IMR-90 (cell line): ENCODE data around the gene RPL35. TPM values are rescaled to one million over a fixed set of nuclear protein-coding genes. Genes with fewer than 3 reads are reported as not detected.

Experiments used
- ATAC-seq: fragments of 200-7000 bp; cut with Tn5 transposase; 2 replicates; pipeline ENCODE4 v1.9.1; 2020; ENCODE audit warnings: low read depth, mild to moderate bottlenecking, moderate library complexity
- BruUV-seq: library from RNA; stranded (reverse); fragments of 400-500 nt; replicated peaks from 2 replicates; lab custom pipeline; 2021; lab: Mats Ljungman, UMichigan
- CTCF ChIA-PET: fragments of 300-600 bp; formaldehyde crosslinking; extraction: SDS; loops from one replicate; lab custom pipeline; 2021; ENCODE audit warnings: antibody characterized with exemption; lab: Yijun Ruan, JAX
- POLR2A ChIA-PET: fragments of 300-600 bp; sonication (Branson Sonifier 250); formaldehyde crosslinking; loops from one replicate; lab custom pipeline; 2022; ENCODE audit warnings: antibody characterized with exemption; ENCODE audit not compliant: unreplicated experiment; lab: Charles Lee
- DNase-seq: peaks from one replicate; pipeline ENCODE4 v3.0.0; 2013
- H2AFZ ChIP-seq: replicated peaks from 2 replicates; pipeline ENCODE3; 2013; ENCODE audit warnings: low read length, mild to moderate bottlenecking; ENCODE audit not compliant: poor library complexity
- H2AK5ac ChIP-seq: 2 replicates; pipeline ENCODE4 v1.6.1; 2013; ENCODE audit warnings: low read depth, low read length, inconsistent platforms
- H2AK9ac ChIP-seq: replicated peaks from 2 replicates; pipeline ENCODE3; 2013; ENCODE audit warnings: mild to moderate bottlenecking, low read depth, low read length, moderate library complexity; ENCODE audit not compliant: poor library complexity
- H2BK120ac ChIP-seq: 2 replicates; pipeline ENCODE4 v1.6.1; 2013; ENCODE audit warnings: low read depth, low read length, inconsistent platforms
- H2BK15ac ChIP-seq: 3 replicates; pipeline ENCODE4 v1.6.1; 2013; ENCODE audit warnings: low read depth, low read length, inconsistent platforms
- H2BK20ac ChIP-seq: 2 replicates; pipeline ENCODE4 v1.6.1; 2013; ENCODE audit warnings: low read depth, mild to moderate bottlenecking, inconsistent platforms, low read length, moderate library complexity
- H2BK5ac ChIP-seq: 2 replicates; pipeline ENCODE4 v1.6.1; 2013; ENCODE audit warnings: mild to moderate bottlenecking, low read depth, low read length, inconsistent platforms; ENCODE audit not compliant: poor library complexity, severe bottlenecking
- H3K14ac ChIP-seq: replicated peaks from 2 replicates; pipeline ENCODE4 v1.6.1; 2013; ENCODE audit warnings: low read depth, low read length, inconsistent platforms
- H3K18ac ChIP-seq: 2 replicates; pipeline ENCODE4 v1.6.1; 2013; ENCODE audit warnings: low read depth, low read length, control low read depth
- H3K23ac ChIP-seq: 2 replicates; pipeline ENCODE4 v1.6.1; 2013; ENCODE audit warnings: low read depth, low read length, inconsistent platforms
- H3K27ac ChIP-seq: 2 replicates; pipeline ENCODE4 v1.5.1; 2013; ENCODE audit warnings: mild to moderate bottlenecking, control low read depth, low read length; ENCODE audit not compliant: insufficient read depth
- H3K27me3 ChIP-seq: 2 replicates; pipeline ENCODE4 v1.6.1; 2013; ENCODE audit warnings: low read length; ENCODE audit not compliant: control insufficient read depth, insufficient read depth
- H3K36me3 ChIP-seq: 2 replicates; pipeline ENCODE4 v1.6.1; 2013; ENCODE audit warnings: low read length, mixed read lengths; ENCODE audit not compliant: control insufficient read depth, insufficient read depth
- H3K4ac ChIP-seq: 2 replicates; pipeline ENCODE4 v1.6.1; 2013; ENCODE audit warnings: low read depth, low read length, inconsistent platforms
- H3K4me1 ChIP-seq: 2 replicates; pipeline ENCODE4 v1.6.1; 2013; ENCODE audit warnings: low read length, mixed read lengths; ENCODE audit not compliant: control insufficient read depth, insufficient read depth
- H3K4me2 ChIP-seq: 2 replicates; pipeline ENCODE4 v1.6.1; 2013; ENCODE audit warnings: low read depth, mild to moderate bottlenecking, control low read depth, low read length, moderate library complexity
- H3K4me3 ChIP-seq: 2 replicates; pipeline ENCODE4 v1.5.1; 2013; ENCODE audit warnings: low read depth, mild to moderate bottlenecking, control low read depth, low read length, moderate library complexity; ENCODE audit not compliant: insufficient read depth
- H3K56ac ChIP-seq: 2 replicates; pipeline ENCODE4 v1.6.1; 2013; ENCODE audit warnings: low read length, inconsistent platforms; ENCODE audit not compliant: insufficient read depth; ENCODE audit errors: extremely low read depth
- H3K79me1 ChIP-seq, 2 experiments: 2 replicates each; pipeline ENCODE4 v1.6.1; 2013; ENCODE audit warnings: low read length in 2 of 2, inconsistent platforms in 1 of 2, low read depth in 1 of 2
- H3K9ac ChIP-seq: 2 replicates; pipeline ENCODE4 v1.6.1; 2013; ENCODE audit warnings: low read depth, low read length, control low read depth
- H3K9me1 ChIP-seq: 2 replicates; pipeline ENCODE4 v1.6.1; 2013; ENCODE audit warnings: low read length, inconsistent platforms; ENCODE audit not compliant: insufficient read depth
- H3K9me3 ChIP-seq: 2 replicates; pipeline ENCODE4 v1.6.1; 2013; ENCODE audit warnings: low read length; ENCODE audit not compliant: control insufficient read depth, insufficient read depth
- H4K20me1 ChIP-seq: 2 replicates; pipeline ENCODE4 v1.6.1; 2013; ENCODE audit warnings: low read length, inconsistent platforms; ENCODE audit not compliant: insufficient read depth
- H4K5ac ChIP-seq: 2 replicates; pipeline ENCODE4 v1.6.1; 2013; ENCODE audit warnings: mild to moderate bottlenecking, low read depth, low read length, control low read depth
- H4K8ac ChIP-seq, 2 experiments: 2 replicates each; pipeline ENCODE4 v1.6.1; 2013; ENCODE audit warnings: low read depth in 2 of 2, low read length in 2 of 2, control low read depth in 1 of 2, inconsistent platforms in 1 of 2
- H4K91ac ChIP-seq: 2 replicates; pipeline ENCODE4 v1.6.1; 2013; ENCODE audit warnings: low read depth, low read length, inconsistent platforms; ENCODE audit not compliant: insufficient read depth
- BHLHE40 ChIP-seq: fragments of 150-350 bp; IDR thresholded peaks from 2 replicates; pipeline ENCODE4 v1.6.1; 2016; ENCODE audit warnings: mild to moderate bottlenecking, low read depth, low read length
- CEBPB ChIP-seq: IDR thresholded peaks from 2 replicates; pipeline ENCODE4 v1.6.1; 2012; ENCODE audit warnings: low read depth, low read length, improper control_type of control experiment
- CHD1 ChIP-seq: IDR thresholded peaks from 2 replicates; pipeline ENCODE4 v1.6.1; 2012; ENCODE audit warnings: low read depth, low read length, improper control_type of control experiment
- CTCF ChIP-seq: conservative IDR thresholded peaks from 2 replicates; pipeline ENCODE4 v1.5.1; 2012; ENCODE audit warnings: mild to moderate bottlenecking, low read depth, low read length, improper control_type of control experiment
- ELK1 ChIP-seq: fragments of 150-350 bp; IDR thresholded peaks from 2 replicates; pipeline ENCODE4 v1.6.1; 2016; ENCODE audit warnings: low read depth, mild to moderate bottlenecking, low read length, moderate library complexity, borderline replicate concordance
- FOS ChIP-seq: fragments of 150-350 bp; IDR thresholded peaks from 2 replicates; pipeline ENCODE4 v1.6.1; 2016; ENCODE audit warnings: low read depth, low read length
- MAFK ChIP-seq: IDR thresholded peaks from 2 replicates; pipeline ENCODE4 v1.6.1; 2012; ENCODE audit warnings: low read depth, low read length, improper control_type of control experiment
- MAZ ChIP-seq: IDR thresholded peaks from 2 replicates; pipeline ENCODE4 v1.6.1; 2012; ENCODE audit warnings: low read depth, mild to moderate bottlenecking, low read length, improper control_type of control experiment, moderate library complexity, borderline replicate concordance
- MXI1 ChIP-seq: IDR thresholded peaks from 2 replicates; pipeline ENCODE4 v1.6.1; 2012; ENCODE audit warnings: low read depth, mild to moderate bottlenecking, low read length, moderate library complexity, borderline replicate concordance
- NFE2L2 ChIP-seq: fragments of 150-350 bp; IDR thresholded peaks from 2 replicates; pipeline ENCODE4 v1.6.1; 2016; ENCODE audit warnings: low read depth, mild to moderate bottlenecking, low read length
- POLR2A ChIP-seq: IDR thresholded peaks from 2 replicates; pipeline ENCODE4 v1.6.1; 2012; ENCODE audit warnings: mild to moderate bottlenecking, low read depth, low read length
- RAD21 ChIP-seq: IDR thresholded peaks from 2 replicates; pipeline ENCODE4 v1.6.1; 2012; ENCODE audit warnings: low read length, improper control_type of control experiment
- RCOR1 ChIP-seq: IDR thresholded peaks from 2 replicates; pipeline ENCODE4 v1.6.1; 2012; ENCODE audit warnings: mild to moderate bottlenecking, low read length, improper control_type of control experiment; ENCODE audit not compliant: insufficient replicate concordance
- RFX5 ChIP-seq: IDR thresholded peaks from 2 replicates; pipeline ENCODE4 v1.8.0; 2012; ENCODE audit warnings: low read depth, mild to moderate bottlenecking, low read length, moderate library complexity
- SMC3 ChIP-seq: fragments of 150-350 bp; IDR thresholded peaks from 2 replicates; pipeline ENCODE4 v1.6.1; 2016; ENCODE audit warnings: low read depth, mild to moderate bottlenecking, antibody characterized with exemption, low read length, moderate library complexity
- USF2 ChIP-seq: fragments of 150-350 bp; IDR thresholded peaks from 2 replicates; pipeline ENCODE4 v1.6.1; 2017; ENCODE audit warnings: mild to moderate bottlenecking, antibody characterized with exemption, low read length, low read depth
- WGBS, 2 experiments: methylation state at CpG; one replicate each; pipeline versions ENCODE4 v1.1.5 to v1.1.7; 2013; ENCODE audit warnings: missing lambda C conversion rate in 2 of 2; ENCODE audit not compliant: insufficient read length in 1 of 2; ENCODE audit errors: extremely low coverage in 2 of 2; 5-methylcytosine and 5-hydroxymethylcytosine counted together
- dilution Hi-C: fragments of 300-500 bp; cut with HindIII; formaldehyde crosslinking; loops from one replicate; pipeline ENCODE4 v1.14.3; 2018; ENCODE audit warnings: low sequenced_read_pairs; ENCODE audit not compliant: unreplicated experiment
- in situ Hi-C: fragments of 300-500 bp; cut with MboI; formaldehyde crosslinking; loops from 3 replicates; pipeline ENCODE4 v1.14.3; 2019; ENCODE audit warnings: low sequenced_read_pairs, inconsistent platforms, mixed read lengths
- intact Hi-C: fragments of 100-400 bp; cut with micrococcal nuclease; formaldehyde crosslinking; loops from 2 replicates; pipeline ENCODE4 v1.10.0; 2022
- polyA plus RNA-seq, 3 experiments: library from polyadenylated mRNA; depleted of rRNA; stranded (reverse); fragments of >200 nt; gene quantifications; 2 replicates each; pipeline ENCODE4 v1.2.3, GENCODE V29; 2012; ENCODE audit warnings: low replicate concordance in 1 of 3
- total RNA-seq: library from RNA; depleted of rRNA; stranded (reverse); fragments of >200 nt; gene quantifications from 2 replicates; pipeline ENCODE4 v1.2.3, GENCODE V29; 2012

RPL35 gene
- total and polyA plus RNA-seq, 2 of the 4 experiments (the other 2 are of a cell fraction): 881 to 1,650 TPM

DNA sequence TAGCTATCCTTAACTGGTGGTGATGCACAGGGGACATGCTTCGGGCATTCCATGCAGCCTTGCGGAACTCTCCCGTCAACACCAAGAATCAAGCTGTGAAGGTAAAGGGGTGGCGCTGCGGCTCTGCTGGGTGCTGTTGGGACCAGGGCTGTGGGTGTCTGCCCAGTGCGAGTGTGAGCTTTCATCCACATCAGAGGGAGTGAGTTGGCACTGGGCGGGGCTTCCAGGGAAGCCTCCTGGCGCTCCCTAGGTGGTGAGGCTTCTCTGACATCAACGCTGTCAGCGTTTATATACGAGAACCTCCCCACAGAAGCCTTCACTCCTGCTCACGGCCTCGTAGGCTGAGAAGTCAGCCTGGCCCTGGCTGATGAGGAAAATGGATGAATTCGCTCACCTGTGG lies 11.9 kb upstream of the RPL35 start:
- intact Hi-C loops: no loop called here

More for the DNA sequence above, 11.9 kb upstream of the RPL35 start:
- H4K8ac ChIP-seq: no peak overlapping the region
- no peak overlapping the region for H2AK5ac ChIP-seq
- DNase-seq (no peak), ATAC-seq (no peak)
- peaks cover 16% of the 10 kb centered on the region; the same call in 1 of the 2 replicates for H3K9me1 ChIP-seq
- no peak overlapping the region for H4K5ac ChIP-seq
- in situ Hi-C loops (no loop called here), dilution Hi-C loops (no loop called here)
- no peak overlapping the region for H3K14ac ChIP-seq
- no peaks in the 10 kb centered on the region for H3K9me3 ChIP-seq
- H2BK15ac ChIP-seq: no peak overlapping the region
- TF ChIP-seq RCOR1: no peak
- no peak for TF ChIP-seq MAZ
- no peak for TF ChIP-seq CEBPB
- no peak for TF ChIP-seq NFE2L2
- TF ChIP-seq RAD21: no peak
- no peak for TF ChIP-seq ELK1
- TF ChIP-seq CHD1: no peak
- no peak for TF ChIP-seq USF2
- no peak for TF ChIP-seq POLR2A
- TF ChIP-seq MAFK: no peak
- no peak for TF ChIP-seq CTCF
- no peak for TF ChIP-seq SMC3
- no peak for TF ChIP-seq FOS
- no peak for TF ChIP-seq RFX5
- TF ChIP-seq BHLHE40: no peak
- no peak for TF ChIP-seq MXI1
- H3K4me1 ChIP-seq: peaks cover 20% of the 10 kb centered on the region
- H3K56ac ChIP-seq: no peak overlapping the region
- H2BK5ac ChIP-seq: no peak overlapping the region
- H3K9ac ChIP-seq: no peak overlapping the region
- POLR2A ChIA-PET: no interaction called here
- H3K36me3 ChIP-seq: peaks cover 52% of the 10 kb centered on the region
- H3K4ac ChIP-seq: no peak overlapping the region; the same call in 1 of the 2 replicates
- H4K20me1 ChIP-seq: peaks cover 70% of the 10 kb centered on the region
- H3K18ac ChIP-seq: no peak overlapping the region
- no peaks in the 10 kb centered on the region for H3K27me3 ChIP-seq
- no peak overlapping the region for H2BK20ac ChIP-seq
- CTCF ChIA-PET: no interaction called here
- no peak overlapping the region for H3K27ac ChIP-seq
- H2AFZ ChIP-seq: no peak overlapping the region
- peaks cover 24 to 68% of the 10 kb centered on the region in 2 experiments for H3K79me1 ChIP-seq
- H2AK9ac ChIP-seq: no peak overlapping the region
- no peak overlapping the region for H3K4me3 ChIP-seq
- no peak overlapping the region for H3K4me2 ChIP-seq
- no TSS peak for BruUV-seq
- H4K91ac ChIP-seq: no peak overlapping the region
- no peak overlapping the region for H2BK120ac ChIP-seq
- H3K23ac ChIP-seq: no peak overlapping the region
- WGBS, 2 experiments: 100% methylated on average over 3 of the region's 14 CpGs; no CpG with 5 or more reads in 1 of the 2 experiments
